Osteoblast (primary cell): ENCODE data around the gene AADACL4. TPM values are rescaled to one million over a fixed set of nuclear protein-coding genes. Genes with fewer than 3 reads are reported as not detected.
"Not testable (repeated sequence)": the region's sequence is repeated elsewhere in the genome, so short reads cannot be mapped to it uniquely, and the experiment has no call there.

ENCODE experiments used
- DNase-seq: peaks from one replicate; pipeline ENCODE4 v3.0.0; 2011; ENCODE audit warnings: low spot score, mixed read lengths; ENCODE audit not compliant: insufficient read length; ENCODE audit errors: missing footprints
- H2AFZ ChIP-seq: 2 replicates; pipeline ENCODE4 v1.6.0; 2011; ENCODE audit warnings: mild to moderate bottlenecking, low read length
- H3K27ac ChIP-seq: 2 replicates; pipeline ENCODE4 v1.5.1; 2011; ENCODE audit warnings: mild to moderate bottlenecking, low read depth, low read length, moderate library complexity
- H3K27me3 ChIP-seq: 2 replicates; pipeline ENCODE4 v1.6.0; 2012; ENCODE audit warnings: mild to moderate bottlenecking, control low read depth, inconsistent platforms, low read length, moderate library complexity; ENCODE audit not compliant: insufficient read depth
- H3K36me3 ChIP-seq: 2 replicates; pipeline ENCODE4 v1.5.1; 2011; ENCODE audit warnings: mild to moderate bottlenecking, low read length, control low read depth, moderate library complexity; ENCODE audit not compliant: insufficient read depth
- H3K4me1 ChIP-seq: 2 replicates; pipeline ENCODE4 v1.5.1; 2011; ENCODE audit warnings: mild to moderate bottlenecking, low read length, control low read depth, moderate library complexity; ENCODE audit not compliant: insufficient read depth
- H3K4me2 ChIP-seq: 2 replicates; pipeline ENCODE4 v1.6.0; 2011; ENCODE audit warnings: mild to moderate bottlenecking, low read length; ENCODE audit not compliant: insufficient read depth
- H3K4me3 ChIP-seq: fragments of 200-600 bp; sonication (generic); 3 replicates; pipeline ENCODE4 v1.5.1; 2012; ENCODE audit warnings: mild to moderate bottlenecking, low read length, inconsistent platforms; ENCODE audit not compliant: insufficient read depth
- H3K79me2 ChIP-seq: 2 replicates; pipeline ENCODE4 v1.6.0; 2012; ENCODE audit warnings: mild to moderate bottlenecking, low read length, control low read depth, inconsistent platforms; ENCODE audit not compliant: insufficient read depth
- H3K9me3 ChIP-seq: 2 replicates; pipeline ENCODE4 v1.5.1; 2011; ENCODE audit warnings: low read depth, low read length, control low read depth
- H4K20me1 ChIP-seq: 2 replicates; pipeline ENCODE4 v1.6.0; 2012; ENCODE audit warnings: mild to moderate bottlenecking, low read length, control low read depth; ENCODE audit not compliant: insufficient read depth
- CTCF ChIP-seq: IDR thresholded peaks from 2 replicates; pipeline ENCODE4 v1.5.1; 2011; ENCODE audit warnings: mild to moderate bottlenecking, low read depth, low read length, moderate library complexity; ENCODE audit errors: extremely low read depth
- total RNA-seq: library from RNA; depleted of rRNA; stranded (reverse); fragments of >200 nt; gene quantifications from 2 replicates; pipeline ENCODE4 v1.2.3, GENCODE V29; 2012

Gene AADACL4
- total RNA-seq, 1 donor, result not detected

- peaks cover 3% of the 10 kb centered on the region for H3K9me3 ChIP-seq
- no peak for TF ChIP-seq CTCF
- peaks cover 3% of the 10 kb centered on the region for H3K4me1 ChIP-seq
- no peak overlapping the region for H3K4me2 ChIP-seq
- H3K79me2 ChIP-seq, result no peaks in the 10 kb centered on the region
- H3K27me3 ChIP-seq, result peaks cover 21% of the 10 kb centered on the region
- DNase-seq, result no peak
- no peak overlapping the region for H3K4me3 ChIP-seq
- H2AFZ ChIP-seq, result no peak overlapping the region
- no peaks in the 10 kb centered on the region for H4K20me1 ChIP-seq
- no peak overlapping the region for H3K27ac ChIP-seq
- no peaks in the 10 kb centered on the region for H3K36me3 ChIP-seq
Observed at GRCh38 chr1:12669529-12670068, 25.7 kb downstream of the AADACL4 start.

GRCh38 chr1:12674358-12674757 lies 30.5 kb downstream of the AADACL4 start:
- H3K4me1 ChIP-seq, result no peaks in the 10 kb centered on the region
- DNase-seq, result no peak
- no peak for TF ChIP-seq CTCF
- H3K36me3 ChIP-seq, result no peaks in the 10 kb centered on the region
- no peaks in the 10 kb centered on the region for H3K79me2 ChIP-seq
- H3K4me3 ChIP-seq, result no peak overlapping the region
- no peak overlapping the region for H2AFZ ChIP-seq
- no peak overlapping the region for H3K27ac ChIP-seq
- no peak overlapping the region for H3K4me2 ChIP-seq
- H3K27me3 ChIP-seq, result peaks cover 21% of the 10 kb centered on the region
- no peaks in the 10 kb centered on the region for H3K9me3 ChIP-seq
- H4K20me1 ChIP-seq, result no peaks in the 10 kb centered on the region

GRCh38 chr1:12676122-12676521 lies 32.2 kb downstream of the AADACL4 start:
- not testable (repeated sequence) for H3K36me3 ChIP-seq, H4K20me1 ChIP-seq, H3K27ac ChIP-seq, H3K4me1 ChIP-seq, H3K79me2 ChIP-seq, H3K4me3 ChIP-seq, DNase-seq, H2AFZ ChIP-seq, H3K9me3 ChIP-seq, H3K4me2 ChIP-seq
- peaks cover 10% of the 10 kb centered on the region for H3K27me3 ChIP-seq

- H3K4me2 ChIP-seq, result no peak overlapping the region
- no peaks in the 10 kb centered on the region for H3K36me3 ChIP-seq
- DNase-seq, result no peak
- no peaks in the 10 kb centered on the region for H4K20me1 ChIP-seq
- H3K27ac ChIP-seq, result no peak overlapping the region
- TF ChIP-seq CTCF, result no peak
- no peaks in the 10 kb centered on the region for H3K4me1 ChIP-seq
- no peak overlapping the region for H3K4me3 ChIP-seq
- no peak overlapping the region for H2AFZ ChIP-seq
- H3K9me3 ChIP-seq, result no peaks in the 10 kb centered on the region
- H3K27me3 ChIP-seq, result no peaks in the 10 kb centered on the region
- no peaks in the 10 kb centered on the region for H3K79me2 ChIP-seq
Observed at GRCh38 chr1:12677565-12677964, 33.7 kb downstream of the AADACL4 start.
